Ishikawa (cell line): Measurements from ENCODE around the gene RBFOX1.

Experiments
- CEBPB ChIP-seq: IDR thresholded peaks from 2 replicates; pipeline ENCODE4 v1.6.1; 2012
- CREB1 ChIP-seq: IDR thresholded peaks from 2 replicates; pipeline ENCODE4 v1.6.1; 2012; ENCODE audit warnings: low read depth
- EGR1 ChIP-seq: IDR thresholded peaks from 2 replicates; pipeline ENCODE4 v1.6.1; 2012
- EP300 ChIP-seq: IDR thresholded peaks from 2 replicates; pipeline ENCODE4 v1.6.1; 2012; ENCODE audit warnings: borderline replicate concordance
- FOXM1 ChIP-seq: IDR thresholded peaks from 2 replicates; pipeline ENCODE4 v1.6.1; 2012; ENCODE audit warnings: low read depth, borderline replicate concordance
- MAX ChIP-seq: IDR thresholded peaks from 2 replicates; pipeline ENCODE4 v1.6.1; 2012
- NFIC ChIP-seq: IDR thresholded peaks from 2 replicates; pipeline ENCODE4 v1.6.1; 2012
- RAD21 ChIP-seq: IDR thresholded peaks from 2 replicates; pipeline ENCODE4 v1.6.1; 2012; ENCODE audit warnings: low read depth
- REST ChIP-seq: IDR thresholded peaks from 2 replicates; pipeline ENCODE4 v1.6.1; 2012; ENCODE audit warnings: low read depth, mild to moderate bottlenecking
- TAF1 ChIP-seq: IDR thresholded peaks from 2 replicates; pipeline ENCODE4 v1.6.1; 2012; ENCODE audit warnings: low read depth, mild to moderate bottlenecking
- TCF12 ChIP-seq: IDR thresholded peaks from 2 replicates; pipeline ENCODE4 v1.6.1; 2012; ENCODE audit warnings: low read depth
- TEAD4 ChIP-seq: IDR thresholded peaks from 2 replicates; pipeline ENCODE4 v1.6.1; 2012
- USF1 ChIP-seq: IDR thresholded peaks from 2 replicates; pipeline ENCODE4 v1.6.1; 2012
- YY1 ChIP-seq: IDR thresholded peaks from 2 replicates; pipeline ENCODE4 v1.6.1; 2012; ENCODE audit warnings: low read depth
- ZBTB7A ChIP-seq: IDR thresholded peaks from 2 replicates; pipeline ENCODE4 v1.6.1; 2012; ENCODE audit warnings: low read depth

RBFOX1 gene

GRCh38 chr16:7511549-7512260, 179.1 kb downstream of the RBFOX1 start:
- TF ChIP-seq USF1 (no peak), REST (no peak), YY1 (no peak), MAX (no peak)

DNA sequence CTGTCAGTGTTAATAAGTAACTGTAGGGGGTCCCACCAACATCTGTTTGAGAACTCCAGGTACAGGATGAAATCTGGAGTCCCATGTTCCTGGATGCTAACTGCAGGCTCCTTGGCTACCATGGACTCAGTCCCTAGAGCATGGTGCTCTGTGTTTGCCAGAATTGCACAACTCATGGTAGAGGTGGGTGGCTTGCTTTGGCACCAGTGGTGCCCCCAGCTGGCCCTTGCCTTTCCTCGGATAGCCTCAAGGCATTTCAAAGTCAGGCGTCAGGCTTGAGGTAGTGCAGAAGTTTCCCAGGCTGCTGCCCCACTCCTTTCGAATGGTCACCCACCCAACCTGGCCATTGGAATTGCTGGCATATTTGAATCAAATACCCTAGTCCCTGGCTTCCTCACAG, 179.9 kb downstream of the RBFOX1 start:
- TF ChIP-seq FOXM1 (no peak), TEAD4 (no peak), TCF12 (no peak), REST (no peak), ZBTB7A (no peak), MAX (no peak), NFIC (no peak), EP300 (no peak), YY1 (no peak), USF1 (no peak), TAF1 (no peak)

- TF ChIP-seq NFIC (no peak), CREB1 (no peak), USF1 (no peak), EGR1 (no peak), FOXM1 (no peak), MAX (no peak), TEAD4 (no peak), RAD21 (no peak; the same call in 1 of the 2 replicates), TAF1 (no peak), CEBPB (no peak), YY1 (no peak), TCF12 (no peak), ZBTB7A (no peak), EP300 (no peak), REST (no peak)
Observed at GRCh38 chr16:7513429-7513828, 180.8 kb downstream of the RBFOX1 start.

GRCh38 chr16:7515543-7515942, 182.9 kb downstream of the RBFOX1 start:
- no peak for TF ChIP-seq ZBTB7A
- TF ChIP-seq CEBPB, result no peak
- TF ChIP-seq EGR1, result no peak
- TF ChIP-seq EP300, result no peak
